Umbilical cord (tissue), 2 donors: ENCODE results near the gene IKBKE. TPM values are rescaled to one million over a fixed set of nuclear protein-coding genes. Genes with fewer than 3 reads are reported as not detected.

ENCODE experiments used
- DNase-seq: peaks from one replicate; pipeline ENCODE4 v3.0.0-alpha.2; 2015; ENCODE audit warnings: low spot score
- total RNA-seq: library from RNA; depleted of rRNA; stranded (reverse); fragments of >200 nt; gene quantifications from one replicate; pipeline ENCODE4 v1.2.3, GENCODE V29; 2014; ENCODE audit warnings: low replicate concordance; ENCODE audit not compliant: insufficient read depth

Gene IKBKE
- total RNA-seq, 1 donor from 2014 or later, result 4.3 TPM

DNA sequence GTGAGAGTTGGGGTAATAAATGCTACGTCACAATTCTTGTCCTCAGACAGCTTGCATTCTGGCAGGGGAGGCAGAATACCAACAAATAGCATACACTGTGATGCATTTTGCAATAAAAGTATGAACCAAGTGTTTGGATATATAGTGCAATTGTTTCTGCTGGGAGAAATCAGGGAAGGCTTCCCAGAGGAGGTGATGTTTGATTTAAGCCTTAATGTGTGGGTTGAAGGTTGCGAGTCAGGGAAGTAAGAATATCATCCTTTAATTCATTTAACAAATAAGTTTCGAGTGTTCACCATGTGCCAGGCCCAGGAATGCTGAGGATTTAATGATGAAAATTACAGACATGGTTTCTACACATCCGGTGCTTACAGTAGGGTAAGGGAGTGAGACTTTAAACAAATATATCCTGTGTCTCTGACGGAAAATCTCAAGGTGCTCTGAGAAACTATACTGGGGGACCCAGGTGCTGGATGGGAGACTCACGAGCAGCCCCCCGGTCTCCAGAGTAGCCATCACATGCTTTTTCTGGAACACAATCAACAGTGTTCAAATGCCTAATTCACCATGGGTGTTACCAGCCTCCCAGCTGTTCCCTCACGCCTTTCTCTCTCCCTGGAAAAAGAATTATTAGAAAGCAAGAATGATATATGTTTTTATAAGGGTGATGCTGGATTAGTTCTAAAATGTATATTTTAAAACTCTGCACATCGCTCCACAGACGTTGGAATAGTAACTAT is 68.8 kb downstream of the IKBKE start:
- DNase-seq, result no peak

DNA sequence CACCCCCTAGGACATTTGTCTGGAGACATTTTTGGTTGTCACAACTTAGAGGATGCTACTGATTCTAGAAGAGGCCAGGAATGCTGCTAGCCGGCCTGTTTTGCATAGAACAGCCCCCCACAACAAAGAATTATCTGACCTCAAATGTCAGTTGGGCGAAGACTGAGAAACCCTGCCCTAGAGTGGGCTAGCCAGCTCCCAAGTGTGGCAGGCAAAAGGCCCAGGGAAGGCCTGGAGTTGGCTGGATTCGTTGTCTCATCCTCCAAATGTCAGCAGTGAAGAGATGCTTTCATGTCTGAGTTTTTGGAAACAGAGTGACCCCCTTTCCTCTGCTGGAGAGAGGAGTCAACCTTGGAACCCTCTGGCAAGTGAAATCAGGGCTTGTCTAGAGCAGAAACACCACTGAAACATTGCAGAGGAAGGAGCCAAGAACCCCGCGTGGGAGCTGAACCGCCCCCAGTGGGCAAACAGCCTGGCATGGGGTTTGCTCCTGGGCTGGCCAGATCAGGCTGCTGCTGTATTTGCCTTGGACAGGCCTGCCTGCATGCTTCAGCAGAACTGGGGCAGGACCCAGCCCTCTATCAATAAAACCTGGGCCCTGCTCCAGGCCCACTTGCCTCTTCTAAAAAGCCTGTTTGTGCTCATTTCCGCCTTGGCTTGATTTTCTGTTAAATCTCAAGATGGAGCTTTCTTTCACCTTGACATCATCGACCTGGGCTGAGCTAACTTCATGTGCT is 69.9 kb downstream of the IKBKE start:
- no peak for DNase-seq

DNA sequence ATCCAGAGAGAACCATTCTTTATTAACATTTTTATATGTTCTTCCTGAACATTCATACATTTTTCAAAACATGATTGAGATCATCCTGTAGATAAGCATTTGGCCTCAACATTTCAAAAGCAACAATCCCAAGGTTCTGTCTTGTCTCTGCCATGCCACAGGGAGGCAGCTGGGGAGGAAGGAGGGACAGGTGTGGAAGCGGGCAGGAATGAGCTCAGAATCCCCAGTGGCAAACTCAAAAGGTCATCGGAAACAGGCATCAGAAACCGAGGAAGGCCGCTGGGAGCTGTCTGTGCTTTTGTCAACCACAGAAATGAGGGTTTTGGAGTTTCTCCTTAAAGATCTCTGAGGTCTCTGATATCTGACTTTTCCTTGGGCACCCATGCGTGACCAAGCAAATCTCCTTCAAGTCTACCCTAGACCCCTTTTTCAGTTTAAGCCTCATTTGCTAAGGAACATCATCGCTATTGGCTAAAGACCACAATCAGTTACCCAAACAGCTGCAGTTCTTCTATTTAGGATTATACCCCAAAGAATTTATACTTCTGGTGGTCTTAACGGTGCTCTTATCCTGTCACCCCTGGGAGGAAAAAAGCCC is 71.1 kb downstream of the IKBKE start:
- DNase-seq, result no peak

DNA sequence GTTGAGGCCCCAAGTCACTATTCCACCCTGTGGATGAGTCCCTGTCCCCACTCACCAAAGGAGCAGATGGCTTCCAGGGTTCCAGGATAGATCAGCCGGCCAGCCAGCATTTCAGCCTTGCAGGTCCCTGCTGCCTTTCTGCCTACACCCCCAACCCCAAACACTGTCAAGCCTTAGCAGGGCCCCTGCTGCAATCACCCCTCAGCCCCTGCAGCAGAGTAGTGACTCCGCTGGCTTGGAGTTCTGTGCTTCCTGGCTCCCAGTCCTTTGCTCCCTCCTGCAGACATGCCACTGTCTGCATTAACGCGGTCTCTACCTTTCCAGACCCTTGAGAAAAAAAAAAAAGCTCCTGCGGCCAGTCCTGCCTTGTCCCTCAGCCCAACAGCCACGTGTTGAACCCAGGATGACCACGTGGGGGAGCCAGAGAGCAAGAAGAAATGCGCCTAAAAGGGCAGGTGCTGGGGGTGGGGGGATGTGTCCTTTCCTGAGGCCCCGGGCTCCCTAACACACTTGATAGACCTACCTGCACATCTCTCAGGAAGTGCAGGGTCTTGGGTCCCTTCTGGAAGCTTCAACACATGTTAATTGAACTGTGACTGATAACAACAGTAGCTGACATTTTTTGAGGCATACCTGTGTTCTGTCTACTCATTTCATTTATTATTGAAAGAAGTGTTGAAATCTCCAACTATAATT is 74.4 kb downstream of the IKBKE start:
- DNase-seq, result peak; percentile 57

DNA sequence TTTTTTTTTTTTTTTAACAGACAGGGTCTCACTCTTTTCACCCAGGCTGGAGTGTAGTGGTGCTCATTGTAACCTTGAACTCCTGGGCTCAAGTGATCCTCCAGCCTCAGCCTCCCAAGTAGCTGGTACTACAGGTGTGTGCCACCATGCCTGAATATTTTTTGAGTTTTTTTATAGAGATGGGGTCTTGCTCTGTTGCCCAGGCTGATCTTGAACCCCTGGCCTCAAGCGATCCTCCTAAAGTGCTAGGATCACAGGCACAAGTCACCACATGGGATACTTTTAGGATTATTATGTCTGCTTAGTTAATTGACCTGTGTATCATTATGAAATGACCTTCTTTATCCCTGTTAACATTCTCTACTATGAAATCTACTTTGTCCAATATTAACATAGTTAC is 75.1 kb downstream of the IKBKE start:
- DNase-seq, result no peak

Other genes starting within 250 kb of the IKBKE start
- 25.3 TPM for gene RASSF5, start 37.1 kb downstream of the IKBKE start, total RNA-seq
- gene EIF2D, start 142.0 kb downstream of the IKBKE start, total RNA-seq, result 26.7 TPM
- gene DYRK3, start 165.1 kb downstream of the IKBKE start, total RNA-seq, result 17.8 TPM
- gene MAPKAPK2, start 214.4 kb downstream of the IKBKE start, total RNA-seq, result 20.7 TPM